ENCODE data around the gene COX15.

Gene COX15

DNA sequence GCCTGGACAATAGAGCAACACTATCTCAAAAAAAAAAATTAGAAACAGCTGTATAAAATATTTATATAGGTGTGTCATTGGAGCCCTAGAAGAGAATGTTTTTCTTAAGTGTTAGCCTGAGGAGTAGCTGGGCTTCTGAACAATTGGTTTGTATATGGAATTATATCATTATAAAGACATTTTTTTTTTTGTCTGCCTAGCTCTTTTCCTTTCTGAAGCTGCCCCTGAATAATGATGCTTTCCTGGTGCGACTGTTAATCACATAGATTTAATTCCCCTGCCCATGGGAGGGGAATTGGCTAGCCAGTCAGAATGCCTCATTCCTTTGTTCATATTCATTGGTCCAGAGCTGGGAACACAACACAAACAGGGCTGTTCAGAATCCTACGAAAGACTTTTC, 36.6 kb upstream of the COX15 start:
- CTCF ChIA-PET, result interaction anchor here (1.0 to 1.6 kb wide), 2 partner anchors 20 to 278 kb away, joined by 3 to 5 read pairs; no protein-coding TSS in a partner anchor
- POLR2A ChIA-PET, result no interaction called here

DNA sequence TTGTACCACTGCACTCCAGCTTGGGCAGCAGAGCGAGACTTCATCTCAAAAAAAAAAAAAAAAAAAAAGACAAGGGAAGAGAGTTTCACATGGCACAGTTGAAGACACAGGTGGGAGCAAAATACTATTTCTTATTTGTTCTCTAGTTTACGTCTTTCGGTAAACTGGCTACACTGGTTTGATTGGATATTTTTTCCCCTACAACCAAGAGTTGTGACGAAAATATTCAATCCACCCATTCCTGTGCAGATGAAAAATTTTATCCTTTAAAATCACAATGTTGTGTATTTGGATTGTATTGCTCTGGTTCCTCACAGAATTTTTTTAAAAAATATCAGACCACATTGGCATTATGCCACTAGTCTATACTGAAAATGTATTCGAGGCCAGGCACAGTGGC, 36.0 kb upstream of the COX15 start:
- Histone ChIP-seq H3K36me3 (ENCODE audit: control insufficient read depth in 2 of 2, insufficient read depth in 1 of 2, low read length in 2 of 2) (no peaks in the 10 kb centered on the region), H3K9me3 (ENCODE audit: control insufficient read depth, insufficient read depth, low read depth, low read length) (no peaks in the 10 kb centered on the region), H3K4me3 (ENCODE audit: low read depth, low read length) (no peak overlapping the region), H3K27ac (ENCODE audit: extremely low read depth, low read depth, low read length) (no peak overlapping the region), H3K4me1 (ENCODE audit: control insufficient read depth, insufficient read depth, low read length) (no peaks in the 10 kb centered on the region)
- no peak for TF ChIP-seq ZNF280C (tag by site-specific recombination; IDR thresholded peaks at IDR 0.05)
- TF ChIP-seq ZNF645 (tag by site-specific recombination; IDR thresholded peaks at IDR 0.05), result no peak
- no peak for TF ChIP-seq ZNF354C (tag by site-specific recombination; IDR thresholded peaks at IDR 0.05; ENCODE audit: borderline replicate concordance, low read depth)
- no peak for TF ChIP-seq ZSCAN4 (tag by site-specific recombination; IDR thresholded peaks at IDR 0.05)
- TF ChIP-seq, protein P1, sequence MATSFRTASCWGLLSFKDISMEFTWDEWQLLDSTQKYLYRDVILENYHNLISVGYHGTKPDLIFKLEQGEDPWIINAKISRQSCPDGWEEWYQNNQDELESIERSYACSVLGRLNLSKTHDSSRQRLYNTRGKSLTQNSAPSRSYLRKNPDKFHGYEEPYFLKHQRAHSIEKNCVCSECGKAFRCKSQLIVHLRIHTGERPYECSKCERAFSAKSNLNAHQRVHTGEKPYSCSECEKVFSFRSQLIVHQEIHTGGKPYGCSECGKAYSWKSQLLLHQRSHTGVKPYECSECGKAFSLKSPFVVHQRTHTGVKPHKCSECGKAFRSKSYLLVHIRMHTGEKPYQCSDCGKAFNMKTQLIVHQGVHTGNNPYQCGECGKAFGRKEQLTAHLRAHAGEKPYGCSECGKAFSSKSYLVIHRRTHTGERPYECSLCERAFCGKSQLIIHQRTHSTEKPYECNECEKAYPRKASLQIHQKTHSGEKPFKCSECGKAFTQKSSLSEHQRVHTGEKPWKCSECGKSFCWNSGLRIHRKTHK (tag by site-specific recombination; IDR thresholded peaks at IDR 0.05), result no peak
- TF ChIP-seq ZNF266 (tag by site-specific recombination; IDR thresholded peaks at IDR 0.05; ENCODE audit: low read depth), result no peak
- TF ChIP-seq ZNF654 (tag by site-specific recombination; IDR thresholded peaks at IDR 0.05; ENCODE audit: low read depth), result no peak
- TF ChIP-seq ZNF133 (tag by site-specific recombination; IDR thresholded peaks at IDR 0.05), result no peak
- ChIA-PET CTCF (interaction anchor here (0.6 to 1.6 kb wide), 3 partner anchors 20 to 278 kb away, joined by 3 to 5 read pairs (median 4); no protein-coding TSS in a partner anchor), POLR2A (interaction anchor here (0.6 kb wide), 1 partner anchor 272 kb away, joined by 5 read pairs; no protein-coding TSS in a partner anchor)

More for the DNA sequence above, 36.6 kb upstream of the COX15 start:
- no peaks in the 10 kb centered on the region for H3K4me1 ChIP-seq (ENCODE audit: control insufficient read depth, insufficient read depth, low read length)
- no peaks in the 10 kb centered on the region for H3K36me3 ChIP-seq (ENCODE audit: control insufficient read depth in 2 of 2, insufficient read depth in 1 of 2, low read length in 2 of 2)
- no peak for TF ChIP-seq BCL6B (tag by site-specific recombination; IDR thresholded peaks at IDR 0.05)
- TF ChIP-seq ZNF175 (tag by site-specific recombination; IDR thresholded peaks at IDR 0.05), result no peak
- no peak for TF ChIP-seq SCRT1 (tag by site-specific recombination; IDR thresholded peaks at IDR 0.05; ENCODE audit: borderline replicate concordance)
- no peak for TF ChIP-seq HIC1 (tag by site-specific recombination; IDR thresholded peaks at IDR 0.05)
- TF ChIP-seq ZNF18 (tag by site-specific recombination; IDR thresholded peaks at IDR 0.05), result no peak
- TF ChIP-seq ZNF311 (tag by site-specific recombination; IDR thresholded peaks at IDR 0.05; ENCODE audit: borderline replicate concordance), result no peak
- no peak for TF ChIP-seq GLI2 (tag by site-specific recombination; IDR thresholded peaks at IDR 0.05; ENCODE audit: borderline replicate concordance, low read depth)
- TF ChIP-seq, protein P2, sequence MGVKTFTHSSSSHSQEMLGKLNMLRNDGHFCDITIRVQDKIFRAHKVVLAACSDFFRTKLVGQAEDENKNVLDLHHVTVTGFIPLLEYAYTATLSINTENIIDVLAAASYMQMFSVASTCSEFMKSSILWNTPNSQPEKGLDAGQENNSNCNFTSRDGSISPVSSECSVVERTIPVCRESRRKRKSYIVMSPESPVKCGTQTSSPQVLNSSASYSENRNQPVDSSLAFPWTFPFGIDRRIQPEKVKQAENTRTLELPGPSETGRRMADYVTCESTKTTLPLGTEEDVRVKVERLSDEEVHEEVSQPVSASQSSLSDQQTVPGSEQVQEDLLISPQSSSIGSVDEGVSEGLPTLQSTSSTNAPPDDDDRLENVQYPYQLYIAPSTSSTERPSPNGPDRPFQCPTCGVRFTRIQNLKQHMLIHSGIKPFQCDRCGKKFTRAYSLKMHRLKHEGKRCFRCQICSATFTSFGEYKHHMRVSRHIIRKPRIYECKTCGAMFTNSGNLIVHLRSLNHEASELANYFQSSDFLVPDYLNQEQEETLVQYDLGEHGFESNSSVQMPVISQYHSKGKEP (tag by site-specific recombination; IDR thresholded peaks at IDR 0.05), result no peak
- no peak overlapping the region for H3K27ac ChIP-seq (ENCODE audit: extremely low read depth, low read depth, low read length)
- H3K9me3 ChIP-seq (ENCODE audit: control insufficient read depth, insufficient read depth, low read depth, low read length), result no peaks in the 10 kb centered on the region
- no peak overlapping the region for H3K4me3 ChIP-seq (ENCODE audit: low read depth, low read length)

Measured in HEK293 (cell line).